Activated CD4-positive, alpha-beta memory T cell treated with anti-CD3 and anti-CD28 coated beads, Interleukin-2, amount 10 ng/mL, durations not matched to agents 7 days and 5 days (primary cell): ENCODE data around the gene CDKN2AIPNL. TPM values are rescaled to one million over a fixed set of nuclear protein-coding genes. Genes with fewer than 3 reads are reported as not detected.
"Not testable (repeated sequence)": the region's sequence is repeated elsewhere in the genome, so short reads cannot be mapped to it uniquely, and the experiment has no call there.

Experiments used
- CTCF ChIA-PET: fragments of 350-600 bp; sonication (Branson Sonifier 250); formaldehyde crosslinking; loops from one replicate; lab custom pipeline; 2021; ENCODE audit warnings: antibody characterized with exemption, inconsistent platforms; lab: Charles Lee
- POLR2A ChIA-PET: fragments of 350-600 bp; sonication (Branson Sonifier 250); formaldehyde crosslinking; loops from one replicate; lab custom pipeline; 2021; ENCODE audit warnings: antibody characterized with exemption; lab: Charles Lee
- DNase-seq: peaks from one replicate; pipeline ENCODE4 v3.0.0-alpha.2; 2020
- H3K27ac Mint-ChIP-seq: one replicate; pipeline ENCODE4 v1.8.0; 2021; ENCODE audit warnings: mild to moderate bottlenecking, mixed read lengths
- H3K27me3 Mint-ChIP-seq: one replicate; pipeline ENCODE4 v1.8.0; 2021; ENCODE audit warnings: mixed read lengths
- H3K36me3 Mint-ChIP-seq: one replicate; pipeline ENCODE4 v1.8.0; 2021; ENCODE audit warnings: low read depth, mixed read lengths
- H3K4me1 Mint-ChIP-seq: one replicate; pipeline ENCODE4 v1.8.0; 2021; ENCODE audit warnings: mixed read lengths
- H3K4me3 Mint-ChIP-seq: one replicate; pipeline ENCODE4 v1.8.0; 2021; ENCODE audit warnings: mild to moderate bottlenecking, mixed read lengths
- H3K9me3 Mint-ChIP-seq: one replicate; pipeline ENCODE4 v1.8.0; 2021; ENCODE audit warnings: mixed read lengths
- total RNA-seq, 2 experiments: library from RNA; stranded (reverse); gene quantifications; one replicate each; pipeline ENCODE4 v1.2.3, GENCODE V29; 2021

The CDKN2AIPNL gene
- total RNA-seq, 2 experiments from 2014 or later, result 23.4 to 23.5 TPM

DNA sequence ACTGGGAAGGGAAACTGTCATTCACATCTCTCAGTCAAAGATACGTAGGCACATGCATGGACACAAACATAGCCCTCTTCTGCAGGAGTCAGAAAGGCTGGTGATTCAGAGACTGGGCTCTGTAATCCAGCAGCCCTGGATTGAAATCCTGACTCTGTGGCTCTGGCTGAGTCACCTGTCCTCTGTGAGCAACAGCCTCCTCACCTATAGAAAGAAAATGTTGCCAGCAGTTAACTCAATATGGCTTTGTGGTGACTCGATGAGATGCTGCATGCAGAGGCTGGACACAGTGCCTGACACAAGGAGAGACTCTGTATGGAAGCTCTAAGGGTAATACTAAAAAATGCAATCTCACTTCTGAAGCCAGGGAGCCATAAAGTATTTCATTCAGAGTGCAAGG, 23.9 kb upstream of the CDKN2AIPNL start:
- Mint-ChIP-seq H3K27me3 (no peaks in the 10 kb centered on the region), H3K4me1 (peaks cover 30% of the 10 kb centered on the region), H3K36me3 (no peaks in the 10 kb centered on the region), H3K9me3 (no peaks in the 10 kb centered on the region), H3K4me3 (no peak overlapping the region), H3K27ac (no peak overlapping the region)
- CTCF ChIA-PET, result no interaction called here
- no peak for DNase-seq
- POLR2A ChIA-PET, result interaction anchor here (0.6 to 1.4 kb wide), 2 partner anchors 26 to 91 kb away, joined by 3 to 5 read pairs; no protein-coding TSS in a partner anchor

DNA sequence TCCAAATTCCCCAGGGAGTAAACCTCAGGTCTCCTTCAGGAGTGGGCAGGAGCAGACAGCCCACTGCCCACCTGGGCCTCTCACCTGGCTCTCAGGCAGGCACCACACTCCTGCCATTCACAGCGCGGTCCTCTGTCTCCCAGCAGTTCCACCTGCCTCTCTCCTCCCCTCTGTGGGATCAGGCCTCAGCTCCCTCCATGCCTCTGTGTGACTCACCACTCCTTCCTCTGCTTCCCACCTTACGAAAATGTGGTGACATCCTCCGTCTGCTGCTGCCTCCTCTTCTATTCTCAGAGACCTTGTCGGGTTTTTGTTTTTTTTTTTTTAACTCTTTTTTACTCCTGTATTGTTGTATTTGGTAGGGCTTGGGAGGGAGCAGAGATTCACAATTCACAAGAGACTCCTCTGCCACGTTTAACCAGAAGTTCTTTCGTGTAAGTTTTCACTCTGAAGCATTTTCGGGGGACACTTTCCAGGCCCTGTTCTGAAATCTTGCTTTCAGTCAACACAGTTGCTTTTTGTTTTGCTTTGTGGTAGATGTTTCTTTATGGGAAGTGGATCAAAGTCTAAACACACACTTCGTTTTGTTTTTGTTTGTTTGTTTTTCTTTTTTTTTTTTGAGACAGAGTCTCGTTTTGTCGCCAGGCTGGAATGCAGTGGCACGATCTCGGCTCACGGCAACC, 21.1 kb upstream of the CDKN2AIPNL start:
- POLR2A ChIA-PET, result interaction anchor here (1.6 kb wide), 1 partner anchor 18 kb away, joined by 3 read pairs; no protein-coding TSS in a partner anchor
- Mint-ChIP-seq H3K36me3 (no peaks in the 10 kb centered on the region), H3K4me1 (peaks cover 30% of the 10 kb centered on the region), H3K4me3 (no peak overlapping the region), H3K9me3 (no peaks in the 10 kb centered on the region), H3K27me3 (peaks cover 12% of the 10 kb centered on the region), H3K27ac (peak overlapping the region; percentile 14)
- CTCF ChIA-PET, result no interaction called here
- DNase-seq, result no peak

DNA sequence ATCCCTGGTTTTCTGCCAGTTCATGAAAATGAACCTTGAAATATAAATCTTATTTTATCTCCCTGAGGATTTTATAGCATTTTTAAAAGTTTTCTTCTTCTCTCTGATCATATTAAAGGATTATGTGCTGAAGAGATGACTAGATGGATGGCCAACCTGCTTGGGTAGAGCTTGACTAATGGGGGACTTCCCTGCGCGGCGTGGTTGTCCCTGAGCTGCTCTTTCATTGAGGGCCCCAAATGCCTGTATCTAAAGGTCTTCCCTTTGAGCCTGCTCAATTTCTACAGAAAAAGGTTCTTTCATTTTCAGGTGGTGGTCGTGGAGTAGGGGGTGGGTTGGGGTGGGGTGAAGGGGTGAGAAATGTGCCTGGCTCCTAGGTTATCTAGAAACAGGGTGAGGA, 20.5 kb upstream of the CDKN2AIPNL start:
- DNase-seq, result no peak
- Mint-ChIP-seq H3K9me3 (no peaks in the 10 kb centered on the region), H3K27ac (no peak overlapping the region), H3K4me3 (no peak overlapping the region), H3K36me3 (no peaks in the 10 kb centered on the region), H3K4me1 (peaks cover 25% of the 10 kb centered on the region), H3K27me3 (peaks cover 12% of the 10 kb centered on the region)
- ChIA-PET POLR2A (interaction anchor here (1.6 kb wide), 1 partner anchor 18 kb away, joined by 3 read pairs; no protein-coding TSS in a partner anchor), CTCF (no interaction called here)

DNA sequence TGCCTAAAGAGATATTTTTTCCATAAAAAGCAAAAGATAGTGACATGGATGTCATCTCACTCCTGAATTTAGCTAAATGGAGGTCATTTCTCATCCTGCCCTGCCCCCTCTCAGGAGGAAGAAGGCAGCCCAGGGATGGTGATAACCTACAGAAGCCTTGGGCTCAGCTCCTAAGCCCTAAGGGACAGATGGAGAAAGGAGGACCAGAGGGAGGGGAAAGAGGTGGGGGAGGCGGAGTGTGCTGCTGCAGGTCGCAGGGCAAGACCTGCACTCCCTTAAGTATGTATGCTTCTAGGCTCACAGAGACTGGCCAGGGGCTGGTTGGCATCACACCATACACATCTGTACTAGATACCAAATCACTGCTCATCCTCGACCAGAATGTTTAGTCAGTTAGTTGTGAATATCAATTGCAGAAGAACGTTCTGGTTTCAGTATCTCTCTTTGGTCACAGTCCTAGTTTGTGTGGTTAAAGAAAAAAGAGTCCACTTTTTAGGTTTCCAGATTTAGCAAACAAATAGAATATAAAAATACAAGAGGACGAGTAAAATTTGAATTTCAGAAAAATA, 18.4 kb upstream of the CDKN2AIPNL start:
- Mint-ChIP-seq H3K4me3 (no peak overlapping the region), H3K36me3 (no peaks in the 10 kb centered on the region), H3K27me3 (peaks cover 12% of the 10 kb centered on the region), H3K4me1 (peaks cover 12% of the 10 kb centered on the region), H3K9me3 (no peaks in the 10 kb centered on the region), H3K27ac (no peak overlapping the region)
- no peak for DNase-seq
- POLR2A ChIA-PET, result interaction anchor here (0.9 kb wide), 1 partner anchor 60 kb away, joined by 3 read pairs; no protein-coding TSS in a partner anchor
- CTCF ChIA-PET, result no interaction called here

DNA sequence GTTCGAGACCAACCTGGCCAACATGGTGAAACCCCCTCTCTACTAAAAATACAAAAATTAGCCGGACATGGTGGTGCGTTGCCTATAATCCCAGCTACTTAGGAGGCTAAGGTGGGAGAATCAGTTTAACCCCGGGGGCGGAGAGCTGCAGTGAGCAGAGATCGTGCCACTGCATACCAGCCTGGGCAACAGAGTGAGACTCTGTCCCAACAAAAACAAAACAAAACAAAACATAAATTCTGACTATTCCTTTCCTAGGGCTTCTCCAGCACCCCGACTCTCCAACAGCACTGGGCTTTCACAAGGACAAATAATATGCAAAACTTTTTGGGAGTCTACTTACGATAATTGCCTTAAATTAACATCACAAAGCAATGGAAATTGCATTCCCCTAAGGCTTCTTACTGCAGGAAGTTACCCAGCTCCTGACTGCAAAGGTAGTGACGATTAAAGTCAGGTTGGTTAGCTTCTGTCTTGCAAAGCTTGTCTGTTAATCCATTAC, 15.9 kb upstream of the CDKN2AIPNL start:
- H3K36me3 Mint-ChIP-seq, result no peaks in the 10 kb centered on the region
- H3K4me1 Mint-ChIP-seq, result peaks cover 2% of the 10 kb centered on the region
- H3K4me3 Mint-ChIP-seq, result no peak overlapping the region
- no peak overlapping the region for H3K27ac Mint-ChIP-seq
- H3K27me3 Mint-ChIP-seq, result peaks cover 12% of the 10 kb centered on the region
- CTCF ChIA-PET, result interaction anchor here (1.8 to 2.2 kb wide), 3 partner anchors 14 to 160 kb away, joined by 4 to 9 read pairs (median 6); partner anchors contain the start of gene CDKN2AIPNL
- DNase-seq, result no peak
- H3K9me3 Mint-ChIP-seq, result no peaks in the 10 kb centered on the region
- POLR2A ChIA-PET, result interaction anchor here (0.6 to 1.2 kb wide), 2 partner anchors 56 to 116 kb away, joined by 3 read pairs; partner anchors contain the start of gene UBE2B

DNA sequence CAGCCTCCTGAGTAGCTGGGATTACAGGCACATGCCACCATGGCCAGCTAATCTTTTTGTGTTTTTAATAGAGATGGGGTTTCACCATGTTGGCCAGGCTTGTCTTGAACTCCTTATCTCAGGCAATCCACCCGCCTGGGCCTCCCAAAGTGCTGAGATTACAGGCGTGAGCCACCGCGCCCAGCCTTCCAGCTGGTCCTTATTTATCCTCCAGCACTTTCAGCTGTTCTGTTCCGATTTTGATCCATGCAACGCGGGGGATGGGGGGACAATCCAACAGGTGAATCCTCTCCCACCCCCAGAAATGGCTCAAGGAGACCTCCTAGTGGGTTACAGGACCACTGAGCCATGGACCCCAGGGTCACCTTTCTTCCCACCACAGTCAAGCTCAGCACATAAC, 14.7 kb upstream of the CDKN2AIPNL start:
- POLR2A ChIA-PET, result no interaction called here
- Mint-ChIP-seq H3K36me3 (no peaks in the 10 kb centered on the region), H3K9me3 (no peaks in the 10 kb centered on the region), H3K4me1 (no peaks in the 10 kb centered on the region), H3K27ac (no peak overlapping the region), H3K27me3 (peaks cover 12% of the 10 kb centered on the region), H3K4me3 (no peak overlapping the region)
- CTCF ChIA-PET, result interaction anchor here (1.1 to 1.4 kb wide), 2 partner anchors 8 to 12 kb away, joined by 3 read pairs; no protein-coding TSS in a partner anchor
- DNase-seq, result no peak

DNA sequence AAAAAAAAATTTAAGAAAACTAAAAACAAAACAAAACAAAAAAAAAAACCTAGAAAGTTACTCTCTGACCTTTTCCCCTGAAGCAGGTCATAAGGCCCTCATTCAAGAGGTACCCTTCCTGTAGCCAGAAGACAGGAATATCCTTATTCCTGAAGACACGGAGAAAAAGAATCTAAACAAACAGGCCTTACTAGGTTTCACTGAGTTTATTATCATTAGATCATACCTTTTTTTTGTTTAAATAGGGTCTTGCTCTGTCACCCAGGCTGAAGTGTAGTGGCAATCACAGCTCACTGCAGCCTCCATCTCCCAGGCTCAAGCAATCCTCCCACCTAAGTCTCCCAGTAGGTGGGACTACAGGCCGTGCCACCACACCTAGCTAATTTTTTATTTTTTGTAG, 11.7 kb upstream of the CDKN2AIPNL start:
- H3K9me3 Mint-ChIP-seq, result no peaks in the 10 kb centered on the region
- no peaks in the 10 kb centered on the region for H3K4me1 Mint-ChIP-seq
- no peak for DNase-seq
- H3K27ac Mint-ChIP-seq, result no peak overlapping the region
- H3K36me3 Mint-ChIP-seq, result no peaks in the 10 kb centered on the region
- POLR2A ChIA-PET, result interaction anchor here (1.1 kb wide), 1 partner anchor 102 kb away, joined by 3 read pairs; the partner anchor contains the start of gene JADE2
- H3K4me3 Mint-ChIP-seq, result no peak overlapping the region
- peaks cover 4% of the 10 kb centered on the region for H3K27me3 Mint-ChIP-seq
- CTCF ChIA-PET, result no interaction called here

DNA sequence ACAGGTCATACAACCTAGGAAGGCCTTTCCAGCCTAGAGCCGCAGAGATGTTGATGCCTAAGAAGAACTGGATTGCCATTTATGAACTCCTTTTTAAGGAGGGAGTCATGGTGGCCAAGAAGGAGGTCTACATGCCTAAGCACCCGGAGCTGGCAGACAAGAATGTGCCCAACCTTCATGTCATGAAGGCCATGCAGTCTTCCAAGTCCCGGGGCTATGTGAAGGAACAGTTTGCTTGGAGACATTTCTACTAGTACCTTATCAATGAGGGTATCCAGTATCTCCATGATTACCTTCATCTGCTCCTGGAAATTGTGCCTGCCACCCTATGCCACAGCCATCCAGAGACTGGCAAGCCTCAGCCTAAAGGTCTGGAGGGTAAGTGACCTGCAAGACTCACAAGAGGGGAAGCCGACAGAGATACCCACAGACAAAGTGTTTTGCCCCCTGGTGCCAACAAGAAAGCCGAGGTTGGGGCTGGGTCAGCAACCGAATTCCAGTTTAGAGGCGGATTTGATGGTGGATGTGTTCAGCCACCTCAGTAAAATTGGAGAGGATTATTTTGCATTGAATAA, 11.2 kb upstream of the CDKN2AIPNL start:
- Mint-ChIP-seq H3K4me1 (no peaks in the 10 kb centered on the region), H3K4me3 (no peak overlapping the region), H3K9me3 (no peaks in the 10 kb centered on the region), H3K36me3 (no peaks in the 10 kb centered on the region), H3K27ac (no peak overlapping the region), H3K27me3 (peaks cover 1% of the 10 kb centered on the region)
- no peak for DNase-seq
- ChIA-PET POLR2A (interaction anchor here (1.1 kb wide), 1 partner anchor 102 kb away, joined by 3 read pairs; the partner anchor contains the start of gene JADE2), CTCF (no interaction called here)

DNA sequence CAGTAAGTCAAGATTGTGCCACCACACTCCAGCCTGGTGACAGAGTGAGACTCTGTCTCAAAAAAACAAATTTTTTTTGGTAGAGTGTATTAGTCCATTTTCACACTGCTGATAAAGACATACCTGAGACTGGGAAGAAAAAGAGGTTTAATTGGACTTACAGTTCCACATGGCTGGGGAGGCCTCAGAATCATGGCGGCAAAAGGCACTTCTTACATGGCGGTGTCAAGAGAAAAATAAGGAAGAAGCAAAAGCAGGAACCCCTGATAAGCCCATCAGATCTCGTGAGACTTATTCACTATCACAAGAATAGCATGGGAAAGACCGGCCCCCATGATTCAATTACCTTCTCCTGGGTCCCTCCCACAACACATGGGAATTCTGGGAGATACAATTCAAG, 9.4 kb upstream of the CDKN2AIPNL start:
- CTCF ChIA-PET, H3K27me3 Mint-ChIP-seq, DNase-seq, H3K27ac Mint-ChIP-seq, H3K9me3 Mint-ChIP-seq, H3K36me3 Mint-ChIP-seq, H3K4me3 Mint-ChIP-seq, H3K4me1 Mint-ChIP-seq, POLR2A ChIA-PET: not testable (repeated sequence)

DNA sequence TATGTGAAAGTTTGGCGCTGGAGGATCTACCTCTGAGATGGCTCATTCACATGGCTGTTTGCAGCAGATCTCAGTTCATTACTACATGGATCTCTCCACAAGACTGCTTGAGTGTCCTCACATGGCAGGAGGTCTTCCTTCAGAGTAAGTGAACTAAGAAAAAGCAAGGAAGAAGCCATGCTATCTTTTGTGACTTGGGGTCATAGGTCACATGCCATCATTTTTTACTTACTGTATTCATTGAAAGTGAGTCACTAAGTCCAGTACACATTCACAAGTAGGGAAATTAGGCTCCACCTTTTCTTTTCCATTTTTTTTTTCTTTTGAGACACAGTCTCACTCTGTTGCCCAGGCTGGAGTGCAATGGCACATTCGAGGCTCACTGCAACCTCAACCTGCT, 8.7 kb upstream of the CDKN2AIPNL start:
- Mint-ChIP-seq H3K36me3 (no peaks in the 10 kb centered on the region), H3K27me3 (peaks cover 1% of the 10 kb centered on the region), H3K4me3 (no peak overlapping the region), H3K9me3 (no peaks in the 10 kb centered on the region), H3K4me1 (no peaks in the 10 kb centered on the region), H3K27ac (no peak overlapping the region)
- no peak for DNase-seq
- ChIA-PET POLR2A (no interaction called here), CTCF (no interaction called here)

DNA sequence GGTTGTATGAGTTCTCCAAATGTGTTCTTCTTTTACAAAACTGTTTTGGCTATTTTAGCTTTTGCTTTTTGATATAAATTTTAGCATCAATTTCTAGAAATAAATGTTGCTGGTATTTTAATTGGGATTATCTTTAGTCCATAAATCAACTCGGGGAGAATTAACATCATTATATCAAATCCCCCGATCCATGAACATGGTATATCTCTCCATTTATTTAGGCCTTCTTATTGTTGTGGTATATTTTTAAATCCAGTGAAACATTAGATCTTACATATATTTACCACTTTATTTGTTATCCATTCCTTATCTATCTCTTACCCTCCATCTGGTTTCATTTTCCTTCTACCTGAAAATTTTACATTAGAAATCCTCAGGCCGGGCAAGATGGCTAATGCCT, 7.3 kb upstream of the CDKN2AIPNL start:
- Mint-ChIP-seq H3K9me3 (no peaks in the 10 kb centered on the region), H3K36me3 (no peaks in the 10 kb centered on the region), H3K27ac (no peak overlapping the region), H3K4me3 (no peak overlapping the region), H3K27me3 (peaks cover 1% of the 10 kb centered on the region), H3K4me1 (no peaks in the 10 kb centered on the region)
- ChIA-PET POLR2A (no interaction called here), CTCF (interaction anchor here (0.7 to 0.8 kb wide), 2 partner anchors 209 to 232 kb away, joined by 3 to 5 read pairs; no protein-coding TSS in a partner anchor)
- DNase-seq, result no peak

DNA sequence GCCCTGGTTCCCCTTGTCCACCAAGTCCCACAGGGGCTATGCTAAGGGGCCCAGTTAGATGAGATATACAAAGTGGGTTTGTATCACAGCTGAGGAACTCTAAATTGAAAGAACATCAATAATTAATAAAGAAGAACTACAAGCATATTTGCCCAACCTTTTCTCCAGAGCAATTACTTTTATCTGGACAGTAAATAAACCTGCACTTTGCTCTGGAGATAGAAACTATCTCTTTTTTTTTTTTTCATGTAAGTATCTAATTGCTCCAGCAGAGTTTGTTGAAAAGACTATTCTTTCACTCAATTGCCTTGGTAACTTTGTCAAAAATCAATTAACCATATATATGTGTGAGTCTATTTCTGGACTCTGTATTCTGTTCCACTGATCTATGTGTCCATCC, 6.0 kb upstream of the CDKN2AIPNL start:
- peaks cover 2% of the 10 kb centered on the region for H3K4me1 Mint-ChIP-seq

More for the DNA sequence above, 6.0 kb upstream of the CDKN2AIPNL start:
- no peak overlapping the region for H3K4me3 Mint-ChIP-seq
- peaks cover 1% of the 10 kb centered on the region for H3K27me3 Mint-ChIP-seq
- no peaks in the 10 kb centered on the region for H3K9me3 Mint-ChIP-seq
- H3K27ac Mint-ChIP-seq, result no peak overlapping the region
- ChIA-PET CTCF (interaction anchor here (0.7 to 1.4 kb wide), 4 partner anchors 17 to 170 kb away, joined by 3 read pairs; no protein-coding TSS in a partner anchor), POLR2A (interaction anchor here (1.1 kb wide), 1 partner anchor 11 kb away, joined by 3 read pairs; no protein-coding TSS in a partner anchor)
- DNase-seq, result no peak
- no peaks in the 10 kb centered on the region for H3K36me3 Mint-ChIP-seq
